ENCODE results near the gene ARID1A. TPM values are rescaled to one million over a fixed set of nuclear protein-coding genes. Genes with fewer than 3 reads are reported as not detected.

ARID1A gene
- total and polyA plus RNA-seq, 2 experiments from 2014 or later, result 8.2 to 13.4 TPM

DNA sequence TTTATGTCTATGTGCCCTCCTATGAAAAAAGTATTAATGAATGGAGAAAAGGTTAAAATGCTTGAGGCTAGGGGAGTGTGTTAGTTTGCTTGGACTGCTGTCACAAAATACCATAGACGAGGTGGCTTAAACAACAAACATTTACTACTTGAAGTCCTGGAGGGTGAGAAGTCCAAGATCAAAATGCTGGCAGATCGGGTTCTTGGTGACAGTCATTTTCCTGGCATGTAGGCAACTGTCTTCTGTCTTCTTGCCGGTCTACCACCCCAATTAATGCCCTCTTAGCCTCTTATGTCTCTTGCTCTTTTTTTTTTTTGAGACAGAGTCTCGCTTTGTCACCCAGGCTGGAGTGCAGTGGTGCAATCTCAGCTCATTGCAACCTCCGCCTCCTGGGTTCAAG, 15.0 kb downstream of the ARID1A start:
- Histone ChIP-seq H3K79me2 (ENCODE audit: insufficient read depth) (peaks cover 100% of the 10 kb centered on the region), H3K4me1 (ENCODE audit: insufficient read depth) (peaks cover 22% of the 10 kb centered on the region), H2AFZ (no peak overlapping the region), H3K27me3 (replicated peaks; ENCODE audit: insufficient read depth) (no peaks in the 10 kb centered on the region), H3K4me3 (no peak overlapping the region), H4K20me1 (ENCODE audit: insufficient read depth) (peaks cover 16% of the 10 kb centered on the region; the same call in 1 of the 2 replicates), H3F3A (ENCODE audit: insufficient read depth) (peaks cover 34% of the 10 kb centered on the region), H3K27ac (no peak overlapping the region), H3K9me2 (ENCODE audit: insufficient read depth) (no peaks in the 10 kb centered on the region), H3K9me3 (ENCODE audit: low read depth) (no peaks in the 10 kb centered on the region), H3K4me2 (ENCODE audit: unreplicated experiment) (no peak overlapping the region), H3K9ac (no peak overlapping the region), H3K36me3 (ENCODE audit: low read depth) (no peaks in the 10 kb centered on the region)
- in situ Hi-C loops (cut with MboI), result no loop called here
- WGBS, 2 experiments (ENCODE audit: low coverage in 1 of 2, low lambda C conversion rate in 2 of 2, missing lambda C conversion rate in 2 of 2), result 81 to 82% methylated on average over 5 of the region's 5 CpGs
- no peak for DNase-seq
- no peak for TF ChIP-seq EZH2phosphoT487 (IDR thresholded peaks at IDR 0.05; ENCODE audit: insufficient read depth, low read depth)
- TF ChIP-seq EZH2 (IDR thresholded peaks at IDR 0.05; ENCODE audit: insufficient read depth, poor library complexity, severe bottlenecking), result no peak

DNA sequence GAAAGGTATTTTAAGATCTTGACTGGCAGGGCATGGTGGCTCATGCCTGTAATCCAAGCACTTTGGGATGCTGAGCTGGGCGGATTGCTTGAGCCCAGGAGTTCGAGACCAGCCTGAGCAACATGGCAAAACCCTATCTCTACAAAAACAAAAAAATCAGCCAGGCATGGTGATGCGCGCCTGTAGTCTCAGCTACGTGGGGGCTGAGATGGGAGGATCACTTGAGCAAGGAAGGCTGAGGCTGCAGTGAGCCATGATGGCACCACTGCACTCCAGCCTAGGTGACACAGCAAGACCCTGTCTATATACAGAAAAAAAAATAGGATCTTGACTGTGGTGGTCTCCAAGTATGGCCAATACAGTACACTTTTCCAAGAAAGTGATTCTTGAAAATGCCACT, 16.0 kb downstream of the ARID1A start:
- no peaks in the 10 kb centered on the region for H3K9me3 ChIP-seq (ENCODE audit: low read depth)
- H3K79me2 ChIP-seq (ENCODE audit: insufficient read depth), result peaks cover 100% of the 10 kb centered on the region
- peaks cover 24% of the 10 kb centered on the region for H3F3A ChIP-seq (ENCODE audit: insufficient read depth)
- peaks cover 7% of the 10 kb centered on the region; the same call in 1 of the 2 replicates for H4K20me1 ChIP-seq (ENCODE audit: insufficient read depth)
- H3K4me3 ChIP-seq, result no peak overlapping the region
- TF ChIP-seq EZH2phosphoT487 (IDR thresholded peaks at IDR 0.05; ENCODE audit: insufficient read depth, low read depth) (no peak), EZH2 (IDR thresholded peaks at IDR 0.05; ENCODE audit: insufficient read depth, poor library complexity, severe bottlenecking) (no peak)
- H3K4me2 ChIP-seq (ENCODE audit: unreplicated experiment), result no peak overlapping the region
- no peak overlapping the region for H3K27ac ChIP-seq
- no peaks in the 10 kb centered on the region for H3K27me3 ChIP-seq (replicated peaks; ENCODE audit: insufficient read depth)
- H2AFZ ChIP-seq, result no peak overlapping the region
- H3K9me2 ChIP-seq (ENCODE audit: insufficient read depth), result no peaks in the 10 kb centered on the region
- no peak overlapping the region for H3K9ac ChIP-seq
- no peaks in the 10 kb centered on the region for H3K36me3 ChIP-seq (ENCODE audit: low read depth)
- H3K4me1 ChIP-seq (ENCODE audit: insufficient read depth), result peaks cover 15% of the 10 kb centered on the region
- no peak for DNase-seq
- WGBS, 2 experiments (ENCODE audit: low coverage in 1 of 2, low lambda C conversion rate in 2 of 2, missing lambda C conversion rate in 2 of 2), result 93 to 97% methylated on average over 5 of the region's 5 CpGs
- in situ Hi-C loops (cut with MboI), result no loop called here

DNA sequence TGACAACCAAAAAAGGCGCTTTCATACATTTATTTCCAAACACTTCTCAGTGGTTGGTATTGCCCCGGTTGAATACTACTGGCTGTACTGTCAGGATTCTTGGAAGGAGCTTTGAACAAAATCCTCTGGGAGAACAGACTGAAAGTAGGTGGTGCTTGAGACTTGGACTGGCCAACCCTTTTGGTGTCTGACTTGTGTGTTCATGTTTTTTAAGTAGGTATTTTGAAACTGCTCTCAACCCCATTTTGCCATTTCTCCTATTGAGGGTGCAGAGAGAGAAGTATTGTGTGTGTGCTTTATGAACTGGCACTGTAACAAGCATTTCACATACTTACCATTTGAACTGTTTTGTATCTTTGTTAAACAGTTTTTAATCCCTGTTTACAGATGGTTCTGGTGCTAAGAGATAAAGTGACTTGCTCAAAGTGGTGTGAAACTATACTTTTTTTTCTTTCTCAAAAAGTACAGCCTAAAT, 21.2 kb downstream of the ARID1A start:
- Histone ChIP-seq H3K9me3 (ENCODE audit: low read depth) (no peaks in the 10 kb centered on the region), H4K20me1 (ENCODE audit: insufficient read depth) (peaks cover 35% of the 10 kb centered on the region), H3K9ac (no peak overlapping the region), H3K4me1 (ENCODE audit: insufficient read depth) (peaks cover 23% of the 10 kb centered on the region), H3K4me3 (no peak overlapping the region), H3K79me2 (ENCODE audit: insufficient read depth) (peaks cover 100% of the 10 kb centered on the region), H3K9me2 (ENCODE audit: insufficient read depth) (no peaks in the 10 kb centered on the region), H3K4me2 (ENCODE audit: unreplicated experiment) (no peak overlapping the region), H2AFZ (no peak overlapping the region), H3F3A (ENCODE audit: insufficient read depth) (peaks cover 8% of the 10 kb centered on the region; the same call in 1 of the 2 replicates), H3K27me3 (replicated peaks; ENCODE audit: insufficient read depth) (no peaks in the 10 kb centered on the region), H3K27ac (no peak overlapping the region), H3K36me3 (ENCODE audit: low read depth) (no peaks in the 10 kb centered on the region)
- peak; percentile 41 for DNase-seq
- 36 to 49% methylated on average over 2 of the region's 2 CpGs for WGBS, 2 experiments (ENCODE audit: low coverage in 1 of 2, low lambda C conversion rate in 2 of 2, missing lambda C conversion rate in 2 of 2)
- in situ Hi-C loops (cut with MboI), result no loop called here
- no peak for TF ChIP-seq EZH2phosphoT487 (IDR thresholded peaks at IDR 0.05; ENCODE audit: insufficient read depth, low read depth)

DNA sequence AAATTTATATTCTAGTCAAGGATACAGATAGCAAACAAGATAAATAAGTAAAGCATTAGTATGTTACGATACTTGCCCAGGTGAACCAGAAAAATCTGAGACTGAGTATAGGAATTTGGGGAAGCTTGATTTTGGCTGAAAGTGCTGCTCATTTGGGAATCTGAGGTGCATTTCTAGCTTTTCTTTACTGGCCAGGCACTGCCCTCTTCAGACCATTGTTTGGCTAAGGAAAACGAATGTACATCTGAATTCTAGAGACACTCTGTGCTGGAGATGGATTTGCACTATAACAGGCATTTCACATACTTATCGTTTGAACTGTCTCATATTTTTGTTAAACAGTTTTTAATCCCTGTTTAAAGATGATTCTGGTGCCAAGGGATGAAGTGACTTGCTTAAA, 23.4 kb downstream of the ARID1A start:
- DNase-seq, result no peak
- H4K20me1 ChIP-seq (ENCODE audit: insufficient read depth), result peaks cover 49% of the 10 kb centered on the region
- H3K4me1 ChIP-seq (ENCODE audit: insufficient read depth), result peaks cover 43% of the 10 kb centered on the region
- H3K27me3 ChIP-seq (replicated peaks; ENCODE audit: insufficient read depth), result no peaks in the 10 kb centered on the region
- H3K9me2 ChIP-seq (ENCODE audit: insufficient read depth), result no peaks in the 10 kb centered on the region
- no peaks in the 10 kb centered on the region for H3K36me3 ChIP-seq (ENCODE audit: low read depth)
- in situ Hi-C loops (cut with MboI), result no loop called here
- TF ChIP-seq EZH2 (IDR thresholded peaks at IDR 0.05; ENCODE audit: insufficient read depth, poor library complexity, severe bottlenecking) (no peak), EZH2phosphoT487 (IDR thresholded peaks at IDR 0.05; ENCODE audit: insufficient read depth, low read depth) (no peak)
- no peak overlapping the region for H2AFZ ChIP-seq
- WGBS, 2 experiments (ENCODE audit: low coverage in 1 of 2, low lambda C conversion rate in 2 of 2, missing lambda C conversion rate in 2 of 2), result 58 to 62% methylated on average over 3 of the region's 3 CpGs
- H3K4me2 ChIP-seq (ENCODE audit: unreplicated experiment), result no peak overlapping the region
- no peak overlapping the region for H3K9ac ChIP-seq
- H3K9me3 ChIP-seq (ENCODE audit: low read depth), result no peaks in the 10 kb centered on the region
- H3K27ac ChIP-seq, result no peak overlapping the region
- H3K79me2 ChIP-seq (ENCODE audit: insufficient read depth), result peaks cover 99% of the 10 kb centered on the region
- no peak overlapping the region for H3K4me3 ChIP-seq
- H3F3A ChIP-seq (ENCODE audit: insufficient read depth), result peaks cover 17% of the 10 kb centered on the region
